Epithelial cell of proximal tubule (primary cell): Measurements from ENCODE around the gene CDH13. TPM values are rescaled to one million over a fixed set of nuclear protein-coding genes. Genes with fewer than 3 reads are reported as not detected.

ENCODE experiments used
- DNase-seq: peaks from one replicate; pipeline ENCODE4 v3.0.0-alpha.2; 2011; ENCODE audit warnings: low read depth
- H3K4me3 ChIP-seq: 2 replicates; pipeline ENCODE4 v1.5.1; 2011; ENCODE audit warnings: low read depth, mild to moderate bottlenecking, low read length
- total RNA-seq: library from RNA; depleted of rRNA; stranded (reverse); fragments of >200 nt; gene quantifications from 2 replicates; pipeline ENCODE4 v1.2.3, GENCODE V29; 2015
- TF ChIP-seq, protein P1 (sequence below): conservative IDR thresholded peaks from 2 replicates; pipeline ENCODE4 v1.5.1; 2012; ENCODE audit warnings: low read depth, mild to moderate bottlenecking, low read length

CDH13 gene
- total RNA-seq, 1 donor from 2014 or later: 85.4 TPM

DNA sequence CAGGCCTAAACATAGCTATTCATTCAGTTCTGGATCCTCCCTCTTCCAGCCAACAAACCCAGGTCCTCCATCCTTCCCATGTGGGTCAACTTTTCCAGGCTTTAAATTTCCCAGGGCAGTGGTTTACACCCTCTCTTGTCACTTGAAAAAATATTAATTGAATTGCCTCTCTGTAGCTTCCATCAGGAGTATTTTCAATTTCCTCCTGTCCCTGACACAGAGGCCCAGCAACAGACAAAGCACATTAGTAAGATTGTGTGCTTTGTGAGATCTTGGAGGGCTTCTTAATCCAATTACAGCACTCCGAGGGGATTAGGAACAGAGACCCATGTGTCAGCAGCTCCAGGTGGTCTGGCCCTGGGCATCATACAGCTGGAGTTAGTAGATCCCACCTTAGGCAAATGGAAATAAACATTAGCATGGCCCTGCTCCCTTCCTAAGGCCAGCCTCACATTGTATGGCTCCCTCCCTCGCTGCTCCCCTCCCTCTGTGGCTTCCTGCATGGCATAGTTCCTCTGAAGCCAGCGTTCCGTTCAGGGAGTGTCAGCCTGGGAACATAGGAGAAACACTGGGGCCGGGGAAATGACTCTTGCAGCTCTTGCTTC, 1048.3 kb downstream of the CDH13 start:
- H3K4me3 ChIP-seq: no peak overlapping the region
- DNase-seq: no peak
- TF ChIP-seq, protein P1, sequence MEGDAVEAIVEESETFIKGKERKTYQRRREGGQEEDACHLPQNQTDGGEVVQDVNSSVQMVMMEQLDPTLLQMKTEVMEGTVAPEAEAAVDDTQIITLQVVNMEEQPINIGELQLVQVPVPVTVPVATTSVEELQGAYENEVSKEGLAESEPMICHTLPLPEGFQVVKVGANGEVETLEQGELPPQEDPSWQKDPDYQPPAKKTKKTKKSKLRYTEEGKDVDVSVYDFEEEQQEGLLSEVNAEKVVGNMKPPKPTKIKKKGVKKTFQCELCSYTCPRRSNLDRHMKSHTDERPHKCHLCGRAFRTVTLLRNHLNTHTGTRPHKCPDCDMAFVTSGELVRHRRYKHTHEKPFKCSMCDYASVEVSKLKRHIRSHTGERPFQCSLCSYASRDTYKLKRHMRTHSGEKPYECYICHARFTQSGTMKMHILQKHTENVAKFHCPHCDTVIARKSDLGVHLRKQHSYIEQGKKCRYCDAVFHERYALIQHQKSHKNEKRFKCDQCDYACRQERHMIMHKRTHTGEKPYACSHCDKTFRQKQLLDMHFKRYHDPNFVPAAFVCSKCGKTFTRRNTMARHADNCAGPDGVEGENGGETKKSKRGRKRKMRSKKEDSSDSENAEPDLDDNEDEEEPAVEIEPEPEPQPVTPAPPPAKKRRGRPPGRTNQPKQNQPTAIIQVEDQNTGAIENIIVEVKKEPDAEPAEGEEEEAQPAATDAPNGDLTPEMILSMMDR: no peak

DNA sequence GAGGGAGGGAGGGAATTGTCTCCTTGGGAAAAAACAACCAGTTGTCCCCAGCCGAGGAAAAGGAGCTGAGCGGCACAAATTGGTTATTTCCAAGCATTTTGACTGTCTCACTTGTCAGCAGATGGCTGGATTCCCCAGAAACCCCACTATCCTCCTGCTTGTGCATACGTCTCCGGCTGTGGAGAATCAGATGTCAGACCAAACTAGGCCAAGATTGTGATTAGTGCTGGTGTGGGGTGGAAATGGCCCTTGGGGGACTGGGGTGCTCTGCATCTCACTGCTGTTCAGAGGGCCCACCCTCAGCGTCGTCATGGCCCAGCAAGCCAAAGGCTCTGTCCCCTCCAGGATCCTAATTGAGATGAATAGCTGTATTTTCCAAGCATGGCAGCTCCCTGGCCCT, 1049.3 kb downstream of the CDH13 start:
- H3K4me3 ChIP-seq: no peak overlapping the region
- TF ChIP-seq, protein P1: no peak
- no peak for DNase-seq

DNA sequence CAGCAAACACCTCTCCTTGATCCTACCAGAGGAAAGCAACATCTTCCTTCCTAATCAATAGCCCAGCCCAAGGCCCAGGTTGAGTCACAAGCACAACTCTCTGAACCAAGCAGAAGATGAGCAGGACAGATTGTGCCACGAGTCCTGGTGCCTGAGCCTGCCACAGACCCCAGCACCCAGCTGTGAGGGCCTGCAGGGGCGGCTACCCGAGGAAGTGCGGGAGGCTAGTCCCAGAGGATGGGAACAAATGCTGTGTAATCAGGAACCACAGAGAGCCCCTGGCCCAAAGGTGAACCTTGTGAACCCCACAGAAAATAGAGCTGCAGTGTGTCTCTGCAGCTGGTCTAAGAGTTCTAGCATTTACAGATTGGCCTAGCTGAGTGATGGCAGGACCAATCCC, 1054.2 kb downstream of the CDH13 start:
- DNase-seq: no peak
- TF ChIP-seq, protein P1: no peak
- no peak overlapping the region for H3K4me3 ChIP-seq

DNA sequence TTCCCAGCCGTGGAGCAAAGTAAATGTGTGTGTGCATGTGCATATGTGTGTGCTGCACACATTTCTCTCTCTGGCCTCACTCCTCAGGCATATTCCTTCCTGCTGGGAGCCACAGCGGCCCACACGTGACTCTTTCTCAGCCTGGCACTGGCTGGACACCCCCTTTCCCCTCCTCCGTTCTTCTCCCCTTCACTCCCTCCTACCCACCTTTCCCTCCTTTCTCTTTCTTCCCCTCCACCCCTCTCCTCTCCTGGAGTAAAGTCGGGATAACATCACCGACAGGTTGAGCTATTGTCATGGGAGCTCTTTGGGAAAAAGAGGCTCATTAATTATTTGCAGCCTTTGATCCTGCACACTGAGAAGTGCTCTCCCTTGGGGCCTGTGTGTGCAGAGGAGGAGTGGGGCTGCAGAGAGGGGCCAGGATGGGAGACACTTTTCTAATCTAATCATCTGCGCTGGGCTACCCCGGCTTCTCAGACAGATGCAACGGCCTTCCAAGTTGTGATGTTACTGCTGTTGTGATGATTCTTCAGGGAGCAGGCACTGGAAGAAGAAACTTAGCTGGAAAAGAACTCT, 1054.7 kb downstream of the CDH13 start:
- DNase-seq: no peak
- H3K4me3 ChIP-seq: no peak overlapping the region
- TF ChIP-seq, protein P1: no peak

DNA sequence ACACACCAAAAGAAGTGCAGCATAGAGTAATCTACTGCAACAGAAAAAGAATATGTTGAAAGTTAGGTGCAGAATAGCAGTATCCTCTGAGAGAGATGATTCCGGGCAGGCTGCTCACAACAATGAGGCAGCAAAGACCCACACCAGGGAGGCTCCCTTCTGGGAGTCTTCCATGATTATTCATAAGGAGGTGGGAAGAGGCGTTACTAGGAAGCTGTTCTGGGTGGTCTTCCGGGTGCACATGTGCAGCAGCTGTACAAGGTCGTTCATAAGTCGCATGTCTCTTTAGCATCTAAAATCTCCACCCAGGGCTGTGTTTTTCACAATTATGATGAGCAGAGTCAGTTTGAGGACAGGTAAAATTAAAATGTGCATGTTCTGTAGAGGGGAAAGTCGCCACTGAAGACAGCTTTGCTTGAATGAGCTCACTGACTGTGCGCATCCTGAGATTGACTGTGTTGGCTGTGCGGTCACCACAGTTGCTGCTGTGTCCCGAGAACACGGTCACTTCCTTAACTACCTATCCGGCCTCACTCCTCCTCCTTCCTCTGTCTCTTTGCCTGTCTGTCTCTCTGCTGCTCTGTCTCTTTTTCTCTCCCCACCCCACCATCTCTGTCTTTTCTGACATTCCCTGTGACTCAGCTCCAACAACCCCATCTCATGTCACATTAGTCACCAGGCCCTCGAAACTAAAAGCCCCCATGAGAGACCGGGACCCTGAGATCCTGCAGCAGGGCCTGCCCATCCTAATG, 1055.5 kb downstream of the CDH13 start:
- no peak overlapping the region for H3K4me3 ChIP-seq
- DNase-seq: no peak
- TF ChIP-seq, protein P1: no peak

DNA sequence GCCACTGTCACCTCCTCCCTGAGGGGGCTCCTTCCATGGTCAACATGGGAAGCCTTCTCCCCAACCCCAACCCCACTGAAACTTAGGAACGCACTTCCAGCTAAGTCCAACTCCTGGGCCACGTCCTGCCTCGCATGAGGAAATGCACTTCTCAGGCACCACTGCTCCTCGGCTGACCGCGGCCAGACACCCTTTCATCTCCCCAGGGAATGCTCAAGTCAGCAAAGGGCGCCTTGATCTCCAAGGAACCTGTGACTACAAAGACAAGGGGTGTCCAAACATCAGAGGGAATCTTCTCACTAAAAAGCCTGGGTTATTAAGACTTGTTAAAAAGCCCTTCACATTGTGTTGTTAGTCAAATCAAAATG, 1056.1 kb downstream of the CDH13 start:
- TF ChIP-seq, protein P1: no peak
- H3K4me3 ChIP-seq: no peak overlapping the region
- peak; percentile 43 for DNase-seq
